Posterior vena cava (tissue), 2 donors: ENCODE results near the gene APC. TPM values are rescaled to one million over a fixed set of nuclear protein-coding genes. Genes with fewer than 3 reads are reported as not detected.
"Not testable (repeated sequence)": the region's sequence is repeated elsewhere in the genome, so short reads cannot be mapped to it uniquely, and the experiment has no call there.

Source experiments
- DNase-seq: peaks from one replicate; pipeline ENCODE4 v3.0.0-alpha.2; 2020; ENCODE audit warnings: low spot score
- intact Hi-C, 2 donors: fragments of 100-400 bp; cut with DNase I; formaldehyde crosslinking; loops; one replicate each; pipeline versions ENCODE4 v1.14.1 to v1.14.2; 2022 to 2023
- total RNA-seq, 2 donors: library from RNA; stranded (reverse); fragmentation: NEBNext Ultra II Directional; extraction: Animal tissue kit (Norgen Biotek cat#: 25700); gene quantifications; one replicate each; pipeline ENCODE4 v1.2.1, GENCODE V29; 2021
- donor health status: DM: yes; HTN: yes; CAD: no.
- donor health status: DM: yes; HTN: yes; CAD: no.

Gene APC
- total RNA-seq, 2 donors from 2014 or later = 48.3 to 50.1 TPM

- intact Hi-C loops = no loop called here
These were observed 26.8 kb upstream of the APC start for GRCh38 chr5:112710896-112711295.

GRCh38 chr5:112711436-112711835 lies 26.2 kb upstream of the APC start:
- DNase-seq = no peak
- intact Hi-C loops = no loop called here

More at GRCh38 chr5:112710896-112711295, 26.8 kb upstream of the APC start:
- DNase-seq = no peak

GRCh38 chr5:112713206-112713605 lies 24.5 kb upstream of the APC start:
- intact Hi-C loops = no loop called here
- no peak for DNase-seq

- intact Hi-C loops, DNase-seq: not testable (repeated sequence)
These were observed 20.8 kb upstream of the APC start for GRCh38 chr5:112716895-112717294.

- DNase-seq = no peak
- intact Hi-C loops = no loop called here
These were observed 20.1 kb upstream of the APC start for GRCh38 chr5:112717506-112718082.

- intact Hi-C loops = no loop called here
These were observed 19.3 kb upstream of the APC start for GRCh38 chr5:112718344-112718743.

GRCh38 chr5:112720576-112720975 lies 17.1 kb upstream of the APC start:
- intact Hi-C loops = no loop called here
- DNase-seq = no peak

More at GRCh38 chr5:112718344-112718743, 19.3 kb upstream of the APC start:
- no peak for DNase-seq

GRCh38 chr5:112724901-112725300 lies 12.8 kb upstream of the APC start:
- intact Hi-C loops = no loop called here
- DNase-seq = no peak

- intact Hi-C loops = no loop called here
- no peak for DNase-seq
These were observed 8.1 kb upstream of the APC start for GRCh38 chr5:112729630-112730029.

- intact Hi-C loops = no loop called here
These were observed 5.6 kb upstream of the APC start for GRCh38 chr5:112732131-112732530.

GRCh38 chr5:112733586-112733985 lies 4.1 kb upstream of the APC start:
- intact Hi-C loops = no loop called here
- no peak for DNase-seq

More at GRCh38 chr5:112732131-112732530, 5.6 kb upstream of the APC start:
- DNase-seq = no peak

GRCh38 chr5:112734597-112734996 lies 3.1 kb upstream of the APC start:
- intact Hi-C loops = no loop called here
- DNase-seq = no peak

GRCh38 chr5:112735702-112736101 lies 2.0 kb upstream of the APC start:
- intact Hi-C loops = no loop called here
- DNase-seq = no peak

GRCh38 chr5:112737070-112737462 lies 619 bp upstream of the APC start:
- no peak for DNase-seq
- intact Hi-C loops = no loop called here

GRCh38 chr5:112738191-112738560 lies 491 bp downstream of the APC start:
- no peak for DNase-seq
- intact Hi-C loops = no loop called here

GRCh38 chr5:112742424-112742823 lies 4.7 kb downstream of the APC start:
- no peak for DNase-seq
- intact Hi-C loops = no loop called here

GRCh38 chr5:112743631-112744030 lies 5.9 kb downstream of the APC start:
- intact Hi-C loops = no loop called here
- DNase-seq = no peak

GRCh38 chr5:112752335-112752734 lies 14.7 kb downstream of the APC start:
- intact Hi-C loops = no loop called here
- no peak for DNase-seq

GRCh38 chr5:112755703-112756102 lies 18.0 kb downstream of the APC start:
- intact Hi-C loops = loop anchor here (5.0 kb wide), 1 partner anchor 203 kb away; no protein-coding TSS in a partner anchor
- no peak for DNase-seq

- no peak for DNase-seq
- intact Hi-C loops = loop anchor here (5.0 kb wide), 1 partner anchor 205 kb away; no protein-coding TSS in a partner anchor
These were observed 20.0 kb downstream of the APC start for GRCh38 chr5:112757468-112758208.

- DNase-seq = no peak
- intact Hi-C loops = loop anchor here (5.0 kb wide), 1 partner anchor 206 kb away; no protein-coding TSS in a partner anchor
These were observed 21.0 kb downstream of the APC start for GRCh38 chr5:112758676-112759075.
